Hepatocyte (in vitro differentiated cells): ENCODE measurements around the gene NPY2R. TPM values are rescaled to one million over a fixed set of nuclear protein-coding genes. Genes with fewer than 3 reads are reported as not detected.

Source experiments
- DNase-seq: peaks from one replicate; pipeline ENCODE4 v3.0.0-alpha.2; 2016; ENCODE audit warnings: low spot score
- H2AFZ ChIP-seq: fragments of 200-600 bp; sonication (generic); 2 replicates; pipeline ENCODE4 v1.6.0; 2016; ENCODE audit warnings: antibody characterized with exemption, mild to moderate bottlenecking
- H3K27ac ChIP-seq: fragments of 200-600 bp; sonication (generic); 2 replicates; pipeline ENCODE4 v1.5.1; 2016; ENCODE audit warnings: mild to moderate bottlenecking
- H3K27me3 ChIP-seq: fragments of 200-600 bp; sonication (generic); 2 replicates; pipeline ENCODE4 v1.6.1; 2016
- H3K36me3 ChIP-seq: fragments of 200-600 bp; sonication (generic); replicated peaks from 2 replicates; pipeline ENCODE4 v1.5.1; 2016; ENCODE audit warnings: low read depth; ENCODE audit not compliant: insufficient read depth
- H3K4me1 ChIP-seq: fragments of 200-600 bp; sonication (generic); 2 replicates; pipeline ENCODE4 v1.5.1; 2016; ENCODE audit warnings: mild to moderate bottlenecking, moderate library complexity; ENCODE audit not compliant: insufficient read depth
- H3K4me2 ChIP-seq: fragments of 200-600 bp; sonication (generic); 2 replicates; pipeline ENCODE4 v1.6.0; 2016
- H3K4me3 ChIP-seq: fragments of 200-600 bp; sonication (generic); 2 replicates; pipeline ENCODE4 v1.5.1; 2016; ENCODE audit warnings: mild to moderate bottlenecking
- H3K79me2 ChIP-seq: fragments of 200-600 bp; sonication (generic); 2 replicates; pipeline ENCODE4 v1.6.0; 2017; ENCODE audit warnings: mild to moderate bottlenecking
- H3K9me2 ChIP-seq: fragments of 200-600 bp; sonication (generic); replicated peaks from 2 replicates; pipeline ENCODE4 v1.6.0; 2017; ENCODE audit warnings: mild to moderate bottlenecking; ENCODE audit not compliant: insufficient read depth
- H3K9me3 ChIP-seq: fragments of 200-600 bp; sonication (generic); 2 replicates; pipeline ENCODE4 v1.5.1; 2016; ENCODE audit warnings: low read depth, mild to moderate bottlenecking
- H4K20me1 ChIP-seq: fragments of 200-600 bp; sonication (generic); 2 replicates; pipeline ENCODE4 v1.6.0; 2016; ENCODE audit warnings: mild to moderate bottlenecking; ENCODE audit not compliant: insufficient read depth, poor library complexity, severe bottlenecking
- CTCF ChIP-seq: fragments of 200-600 bp; sonication (generic); IDR thresholded peaks from 2 replicates; pipeline ENCODE4 v1.5.1; 2016; ENCODE audit warnings: antibody characterized with exemption, mild to moderate bottlenecking; ENCODE audit not compliant: poor library complexity
- EZH2 ChIP-seq: fragments of 200-600 bp; sonication (generic); IDR thresholded peaks from 2 replicates; pipeline ENCODE4 v1.6.1; 2016; ENCODE audit warnings: antibody characterized with exemption, mild to moderate bottlenecking, borderline replicate concordance
- EZH2phosphoT487 ChIP-seq: fragments of 200-600 bp; sonication (generic); IDR thresholded peaks from one replicate; pipeline ENCODE4 v1.6.1; 2018; ENCODE audit warnings: antibody characterized with exemption, mild to moderate bottlenecking, low read depth, moderate library complexity; ENCODE audit not compliant: unreplicated experiment, severe bottlenecking
- WGBS: methylation state at CpG from one replicate; pipeline ENCODE4 v1.1.6; 2016; ENCODE audit warnings: low lambda C conversion rate; ENCODE audit errors: missing lambda C conversion rate; 5-methylcytosine and 5-hydroxymethylcytosine counted together
- polyA plus RNA-seq: library from polyadenylated mRNA; unstranded; fragments of >200 nt; fragmentation: Nextera tagmentation; extraction: Ambion mirVana; gene quantifications from 2 replicates; pipeline ENCODE4 v1.2.1, GENCODE V29; 2016
- total RNA-seq: library from RNA; depleted of rRNA; stranded (reverse); fragments of >200 nt; gene quantifications from 2 replicates; pipeline ENCODE4 v1.2.3, GENCODE V29; 2014

Gene NPY2R
- 1.4 and 1.9 TPM in 2 replicates for total RNA-seq
- 0.95 and 1.1 TPM in 2 replicates for polyA plus RNA-seq

- Histone ChIP-seq H3K79me2 (no peaks in the 10 kb centered on the region), H3K4me1 (peaks cover 9% of the 10 kb centered on the region), H3K9me2 (no peaks in the 10 kb centered on the region), H3K4me2 (peak within 1 kb of the TSS; percentile 90), H3K4me3 (peak within 1 kb of the TSS; percentile 42), H3K36me3 (no peaks in the 10 kb centered on the region), H3K27me3 (peaks cover 58% of the 10 kb centered on the region), H4K20me1 (no peaks in the 10 kb centered on the region), H3K9me3 (no peaks in the 10 kb centered on the region), H3K27ac (no peak within 1 kb of the TSS), H2AFZ (peak within 1 kb of the TSS; percentile 64)
- 2% methylated on average over 51 of the region's 55 CpGs for WGBS
- TF ChIP-seq EZH2, result peak; percentile 26
- peak; percentile 32 for TF ChIP-seq CTCF
- no peak for TF ChIP-seq EZH2phosphoT487
- DNase-seq, result peak; percentile 28
Observed at GRCh38 chr4:155208258-155209054, at the start of gene NPY2R. TSS of gene NPY2R (plus strand) at chr4:155208636. CDS start at chr4:155213940, 5,304 bp downstream.

- no peaks in the 10 kb centered on the region for H4K20me1 ChIP-seq
- no peaks in the 10 kb centered on the region for H3K4me1 ChIP-seq
- H3K4me2 ChIP-seq, result no peak overlapping the region
- H3K9me3 ChIP-seq, result no peaks in the 10 kb centered on the region
- H3K36me3 ChIP-seq, result no peaks in the 10 kb centered on the region
- H3K27ac ChIP-seq, result no peak overlapping the region
- H3K27me3 ChIP-seq, result no peaks in the 10 kb centered on the region
- WGBS, result 95% methylated on average over 3 of the region's 3 CpGs
- no peak for DNase-seq
- H3K79me2 ChIP-seq, result no peaks in the 10 kb centered on the region
- no peak overlapping the region for H2AFZ ChIP-seq
- TF ChIP-seq EZH2phosphoT487, result no peak
- no peak for TF ChIP-seq CTCF
- no peak for TF ChIP-seq EZH2
- H3K4me3 ChIP-seq, result no peak overlapping the region
- no peaks in the 10 kb centered on the region for H3K9me2 ChIP-seq
Observed at GRCh38 chr4:155161357-155161756, 47.1 kb upstream of the NPY2R start.

GRCh38 chr4:155164718-155165117, 43.7 kb upstream of the NPY2R start:
- Histone ChIP-seq H3K4me2 (no peak overlapping the region), H3K27ac (no peak overlapping the region), H3K27me3 (no peaks in the 10 kb centered on the region), H3K9me3 (no peaks in the 10 kb centered on the region), H3K4me1 (no peaks in the 10 kb centered on the region), H3K36me3 (no peaks in the 10 kb centered on the region), H4K20me1 (no peaks in the 10 kb centered on the region), H3K4me3 (no peak overlapping the region), H2AFZ (no peak overlapping the region), H3K9me2 (no peaks in the 10 kb centered on the region), H3K79me2 (no peaks in the 10 kb centered on the region)
- no peak for TF ChIP-seq CTCF
- TF ChIP-seq EZH2phosphoT487, result no peak
- TF ChIP-seq EZH2, result no peak
- DNase-seq, result no peak
- WGBS, result 83% methylated on average over 2 of the region's 2 CpGs
